Tibial artery (tissue), 4 donors: ENCODE data around the gene SLC34A2.

Experiments
- DNase-seq, 2 donors: peaks; one replicate each; pipeline ENCODE4 v3.0.0-alpha.2; 2019
- H3K27ac ChIP-seq, 2 donors: fragments of 200-600 bp; sonication (generic) in 1 of 2; 1 replicate in 1 of 2; 2 replicates in 1 of 2; pipeline ENCODE4 v1.5.1; 2018 to 2019; ENCODE audit warnings: mild to moderate bottlenecking in 1 of 2
- H3K27me3 ChIP-seq, 2 donors: fragments of 200-600 bp; sonication (generic) in 1 of 2; one replicate each; pipeline versions ENCODE4 v1.5.1 to v1.6.0; 2016 to 2019
- H3K36me3 ChIP-seq, 3 donors: fragments of 200-600 bp; sonication (generic) in 2 of 3; one replicate each; pipeline ENCODE4 v1.5.1; 2016 to 2019; ENCODE audit warnings: mild to moderate bottlenecking in 2 of 3
- H3K4me1 ChIP-seq, 4 donors: fragments of 200-600 bp; sonication (generic) in 2 of 4; 1 replicate in 3 of 4; 2 replicates in 1 of 4; pipeline ENCODE4 v1.5.1; 2016 to 2019
- H3K4me3 ChIP-seq, 2 donors: fragments of 200-600 bp; sonication (generic) in 1 of 2; 1 replicate in 1 of 2; 2 replicates in 1 of 2; pipeline ENCODE4 v1.5.1; 2018 to 2019; ENCODE audit warnings: mild to moderate bottlenecking in 2 of 2
- H3K9me3 ChIP-seq, 3 donors: fragments of 200-600 bp; sonication (generic) in 1 of 3; one replicate each; pipeline ENCODE4 v1.5.1; 2016 to 2019
- CTCF ChIP-seq, 2 experiments: fragments of 200-600 bp in 1 of 2; fragments of 450-650 bp in 1 of 2; IDR thresholded peaks; one replicate each; pipeline ENCODE4 v1.5.1; 2017 to 2019; ENCODE audit warnings: antibody characterized with exemption in 2 of 2, mild to moderate bottlenecking in 1 of 2, moderate library complexity in 1 of 2
- intact Hi-C: fragments of 100-400 bp; cut with DNase I; formaldehyde crosslinking; loops from one replicate; pipeline ENCODE4 v1.15.0; 2023; ENCODE audit warnings: low total_unique reads

Gene SLC34A2

DNA sequence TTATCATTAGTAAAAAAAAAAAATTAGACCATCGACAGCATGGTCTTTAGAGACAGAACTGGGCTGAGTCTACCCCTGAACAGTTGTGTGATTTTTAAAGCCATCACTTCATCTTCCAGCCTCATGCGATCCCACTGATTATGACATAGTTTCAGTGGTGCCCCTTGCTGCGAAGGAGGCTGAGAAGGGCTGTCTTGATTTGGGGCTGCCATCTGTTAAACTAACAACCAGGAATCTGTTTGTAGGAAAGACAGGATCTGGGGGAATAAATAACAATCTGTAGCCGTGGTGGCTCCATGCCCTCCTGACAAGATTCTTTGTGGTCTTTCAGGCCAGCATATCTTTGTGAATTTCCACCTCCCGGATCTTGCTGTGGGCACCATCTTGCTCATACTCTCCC, 17.1 kb downstream of the SLC34A2 start:
- no peak overlapping the region for H3K27ac ChIP-seq
- no peaks in the 10 kb centered on the region for H3K4me1 ChIP-seq
- no peaks in the 10 kb centered on the region for H3K27me3 ChIP-seq
- no peaks in the 10 kb centered on the region for H3K9me3 ChIP-seq
- no peaks in the 10 kb centered on the region for H3K36me3 ChIP-seq
- DNase-seq: no peak
- intact Hi-C loops: no loop called here
- H3K4me3 ChIP-seq: no peak overlapping the region
- TF ChIP-seq CTCF (IDR thresholded peaks at IDR 0.05): no peak

DNA sequence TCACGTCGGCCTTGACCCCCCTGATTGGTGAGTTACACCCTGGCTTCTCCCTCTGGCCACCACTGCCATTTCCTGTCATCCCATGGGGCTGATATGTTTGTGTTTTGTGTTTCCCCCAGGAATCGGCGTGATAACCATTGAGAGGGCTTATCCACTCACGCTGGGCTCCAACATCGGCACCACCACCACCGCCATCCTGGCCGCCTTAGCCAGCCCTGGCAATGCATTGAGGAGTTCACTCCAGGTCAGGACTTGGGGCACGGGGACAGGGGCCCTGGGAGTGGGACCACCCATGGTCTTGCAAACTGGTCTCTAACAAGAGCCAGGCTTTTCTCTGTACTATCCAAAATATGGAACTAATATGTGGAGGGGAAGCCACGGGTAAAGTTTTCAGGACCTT, 18.7 kb downstream of the SLC34A2 start:
- Histone ChIP-seq H3K27ac (no peak overlapping the region), H3K4me3 (no peak overlapping the region), H3K27me3 (no peaks in the 10 kb centered on the region), H3K36me3 (no peaks in the 10 kb centered on the region), H3K4me1 (no peaks in the 10 kb centered on the region), H3K9me3 (no peaks in the 10 kb centered on the region)
- no peak for DNase-seq
- TF ChIP-seq CTCF (IDR thresholded peaks at IDR 0.05): no peak
- intact Hi-C loops: no loop called here

DNA sequence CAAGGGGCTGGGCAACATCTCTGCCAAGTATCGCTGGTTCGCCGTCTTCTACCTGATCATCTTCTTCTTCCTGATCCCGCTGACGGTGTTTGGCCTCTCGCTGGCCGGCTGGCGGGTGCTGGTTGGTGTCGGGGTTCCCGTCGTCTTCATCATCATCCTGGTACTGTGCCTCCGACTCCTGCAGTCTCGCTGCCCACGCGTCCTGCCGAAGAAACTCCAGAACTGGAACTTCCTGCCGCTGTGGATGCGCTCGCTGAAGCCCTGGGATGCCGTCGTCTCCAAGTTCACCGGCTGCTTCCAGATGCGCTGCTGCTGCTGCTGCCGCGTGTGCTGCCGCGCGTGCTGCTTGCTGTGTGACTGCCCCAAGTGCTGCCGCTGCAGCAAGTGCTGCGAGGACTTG, 20.6 kb downstream of the SLC34A2 start:
- DNase-seq: no peak
- no peaks in the 10 kb centered on the region for H3K36me3 ChIP-seq
- no peak for TF ChIP-seq CTCF (IDR thresholded peaks at IDR 0.05)

DNA sequence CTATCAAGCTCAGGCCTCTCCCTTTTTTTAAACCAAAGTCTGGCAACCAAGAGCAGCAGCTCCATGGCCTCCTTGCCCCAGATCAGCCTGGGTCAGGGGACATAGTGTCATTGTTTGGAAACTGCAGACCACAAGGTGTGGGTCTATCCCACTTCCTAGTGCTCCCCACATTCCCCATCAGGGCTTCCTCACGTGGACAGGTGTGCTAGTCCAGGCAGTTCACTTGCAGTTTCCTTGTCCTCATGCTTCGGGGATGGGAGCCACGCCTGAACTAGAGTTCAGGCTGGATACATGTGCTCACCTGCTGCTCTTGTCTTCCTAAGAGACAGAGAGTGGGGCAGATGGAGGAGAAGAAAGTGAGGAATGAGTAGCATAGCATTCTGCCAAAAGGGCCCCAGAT, 21.5 kb downstream of the SLC34A2 start:
- no peaks in the 10 kb centered on the region for H3K9me3 ChIP-seq
- H3K4me3 ChIP-seq: no peak overlapping the region
- H3K27me3 ChIP-seq: no peaks in the 10 kb centered on the region
- no peak for TF ChIP-seq CTCF (IDR thresholded peaks at IDR 0.05)
- no peak for DNase-seq
- H3K27ac ChIP-seq: no peak overlapping the region
- intact Hi-C loops: no loop called here
- H3K4me1 ChIP-seq: no peaks in the 10 kb centered on the region
- H3K36me3 ChIP-seq: no peaks in the 10 kb centered on the region

More for the DNA sequence above, 20.6 kb downstream of the SLC34A2 start:
- Histone ChIP-seq H3K4me3 (no peak overlapping the region), H3K9me3 (no peaks in the 10 kb centered on the region), H3K4me1 (no peaks in the 10 kb centered on the region), H3K27me3 (no peaks in the 10 kb centered on the region), H3K27ac (no peak overlapping the region)
- intact Hi-C loops: no loop called here

DNA sequence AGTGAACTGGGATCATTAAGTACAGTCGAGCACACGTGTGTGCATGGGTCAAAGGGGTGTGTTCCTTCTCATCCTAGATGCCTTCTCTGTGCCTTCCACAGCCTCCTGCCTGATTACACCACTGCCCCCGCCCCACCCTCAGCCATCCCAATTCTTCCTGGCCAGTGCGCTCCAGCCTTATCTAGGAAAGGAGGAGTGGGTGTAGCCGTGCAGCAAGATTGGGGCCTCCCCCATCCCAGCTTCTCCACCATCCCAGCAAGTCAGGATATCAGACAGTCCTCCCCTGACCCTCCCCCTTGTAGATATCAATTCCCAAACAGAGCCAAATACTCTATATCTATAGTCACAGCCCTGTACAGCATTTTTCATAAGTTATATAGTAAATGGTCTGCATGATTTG, 22.3 kb downstream of the SLC34A2 start:
- H3K27me3 ChIP-seq: no peaks in the 10 kb centered on the region
- TF ChIP-seq CTCF (IDR thresholded peaks at IDR 0.05): no peak
- H3K27ac ChIP-seq: no peak overlapping the region
- intact Hi-C loops: no loop called here
- DNase-seq: no peak
- no peaks in the 10 kb centered on the region for H3K9me3 ChIP-seq
- no peak overlapping the region for H3K4me3 ChIP-seq
- H3K4me1 ChIP-seq: no peaks in the 10 kb centered on the region
- H3K36me3 ChIP-seq: no peaks in the 10 kb centered on the region

- intact Hi-C loops: no loop called here
- Histone ChIP-seq H3K9me3 (peaks cover 0 to 4% (median 0%) of the 10 kb centered on the region in 3 donors), H3K27ac (no peak overlapping the region), H3K36me3 (no peaks in the 10 kb centered on the region), H3K27me3 (no peaks in the 10 kb centered on the region), H3K4me3 (no peak overlapping the region), H3K4me1 (no peaks in the 10 kb centered on the region)
- no peak for TF ChIP-seq CTCF (IDR thresholded peaks at IDR 0.05)
- no peak for DNase-seq
Observed at GRCh38 chr4:25687773-25688172, 32.1 kb downstream of the SLC34A2 start.
